HG03280 (cell line): Measurements from ENCODE around the gene MAPK12.
"Not testable (repeated sequence)": the region's sequence is repeated elsewhere in the genome, so short reads cannot be mapped to it uniquely, and the experiment has no call there.

Experiments
- ATAC-seq: cut with Tn5 transposase; IDR thresholded peaks from one replicate; pipeline ENCODE4 v1.9.1; 2021; ENCODE audit warnings: mild to moderate bottlenecking, moderate library complexity; ENCODE audit not compliant: unreplicated experiment

The MAPK12 gene

DNA sequence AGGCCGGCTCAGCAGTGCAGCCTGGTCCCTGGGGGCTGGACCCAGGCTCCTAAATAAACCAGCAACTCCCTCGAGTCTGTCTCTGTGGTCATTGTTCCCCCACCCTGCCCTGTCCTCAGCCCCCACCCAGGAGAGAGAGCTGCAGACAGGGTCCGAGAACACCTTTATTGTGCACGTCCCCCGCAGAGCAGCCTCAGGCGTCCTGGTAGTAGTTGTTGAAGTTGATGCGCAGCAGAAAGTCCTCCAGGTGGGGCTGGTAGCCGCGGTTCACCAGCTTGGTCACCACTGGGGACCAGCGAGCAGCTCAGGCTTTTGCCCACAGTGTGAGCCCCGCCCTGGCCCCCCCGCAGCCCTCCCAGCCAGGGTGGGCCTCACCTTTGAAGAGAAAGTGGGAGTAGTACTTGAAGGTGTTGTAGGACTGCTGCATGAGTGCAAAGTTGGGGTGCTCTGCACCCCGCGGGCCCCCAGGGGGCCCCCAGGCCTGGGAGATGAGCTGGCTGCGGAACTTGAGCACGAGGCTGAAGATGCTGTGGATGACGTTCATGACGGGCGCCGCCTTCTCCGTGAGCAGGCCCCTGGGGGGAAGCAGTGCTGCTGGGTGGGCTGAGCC is 43.8 kb downstream of the MAPK12 start:
- ATAC-seq, result no peak

DNA sequence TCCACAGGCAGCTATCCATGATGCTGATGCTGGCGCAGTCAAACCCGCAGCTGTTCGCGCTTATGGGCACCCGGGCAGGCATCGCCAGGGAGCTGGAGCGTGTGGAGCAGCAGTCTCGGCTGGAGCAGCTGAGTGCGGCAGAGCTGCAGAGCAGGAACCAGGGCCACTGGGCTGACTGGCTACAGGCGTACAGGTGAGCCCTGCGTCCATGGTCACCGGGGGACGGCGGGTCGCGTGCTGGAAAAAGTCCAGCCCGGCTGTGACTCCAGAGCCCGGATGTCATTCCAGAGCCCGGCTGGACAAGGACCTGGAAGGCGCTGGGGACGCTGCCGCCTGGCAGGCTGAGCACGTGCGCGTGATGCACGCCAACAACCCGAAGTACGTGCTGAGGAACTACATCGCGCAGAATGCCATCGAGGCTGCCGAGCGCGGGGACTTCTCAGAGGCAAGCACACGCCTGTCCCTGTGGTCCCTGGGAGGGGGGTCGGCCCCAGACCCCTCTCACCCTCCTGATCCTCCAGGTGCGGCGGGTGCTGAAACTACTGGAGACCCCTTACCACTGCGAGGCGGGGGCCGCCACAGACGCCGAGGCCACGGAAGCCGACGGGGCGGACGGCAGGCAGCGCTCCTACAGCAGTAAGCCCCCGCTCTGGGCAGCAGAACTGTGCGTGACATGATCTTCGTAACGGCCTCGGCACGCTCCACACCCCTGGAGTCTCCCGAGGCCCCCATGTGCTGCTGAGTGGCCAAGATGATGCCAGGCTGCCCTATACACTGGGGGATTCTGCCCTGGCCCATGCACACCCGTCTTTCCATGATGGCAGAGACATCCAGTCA is 44.6 kb downstream of the MAPK12 start:
- no peak for ATAC-seq

DNA sequence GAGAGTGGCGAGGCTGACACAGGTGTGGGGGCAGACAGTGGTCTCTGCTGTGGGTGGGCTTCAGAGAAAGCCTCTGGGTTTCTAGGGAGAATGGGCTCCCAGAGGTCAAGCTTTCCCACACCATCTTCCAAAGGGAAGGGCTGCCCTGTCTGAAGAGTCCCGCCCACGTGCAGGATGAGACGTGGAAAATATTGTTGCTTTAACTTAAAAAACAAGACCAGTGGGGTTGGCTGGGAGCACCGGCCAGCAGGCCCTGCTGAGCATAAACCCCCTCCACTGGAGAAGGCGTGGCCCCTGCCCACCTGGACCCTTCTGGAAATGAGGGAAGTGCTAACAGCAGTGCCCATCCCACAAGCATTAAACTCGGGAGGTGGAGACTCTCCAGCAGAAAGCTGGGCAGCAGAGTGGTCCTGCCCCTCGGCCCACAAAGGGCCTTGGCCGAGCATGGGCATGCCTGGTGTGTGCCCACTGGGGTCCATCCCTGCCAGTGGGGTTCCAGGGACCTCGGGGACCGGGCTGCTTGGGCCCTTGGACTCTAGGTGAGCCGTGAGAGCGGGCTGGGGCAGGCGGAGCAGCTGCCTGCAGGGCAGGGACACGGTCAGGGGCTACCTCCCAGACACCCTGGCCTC is 45.3 kb downstream of the MAPK12 start:
- ATAC-seq, result no peak

DNA sequence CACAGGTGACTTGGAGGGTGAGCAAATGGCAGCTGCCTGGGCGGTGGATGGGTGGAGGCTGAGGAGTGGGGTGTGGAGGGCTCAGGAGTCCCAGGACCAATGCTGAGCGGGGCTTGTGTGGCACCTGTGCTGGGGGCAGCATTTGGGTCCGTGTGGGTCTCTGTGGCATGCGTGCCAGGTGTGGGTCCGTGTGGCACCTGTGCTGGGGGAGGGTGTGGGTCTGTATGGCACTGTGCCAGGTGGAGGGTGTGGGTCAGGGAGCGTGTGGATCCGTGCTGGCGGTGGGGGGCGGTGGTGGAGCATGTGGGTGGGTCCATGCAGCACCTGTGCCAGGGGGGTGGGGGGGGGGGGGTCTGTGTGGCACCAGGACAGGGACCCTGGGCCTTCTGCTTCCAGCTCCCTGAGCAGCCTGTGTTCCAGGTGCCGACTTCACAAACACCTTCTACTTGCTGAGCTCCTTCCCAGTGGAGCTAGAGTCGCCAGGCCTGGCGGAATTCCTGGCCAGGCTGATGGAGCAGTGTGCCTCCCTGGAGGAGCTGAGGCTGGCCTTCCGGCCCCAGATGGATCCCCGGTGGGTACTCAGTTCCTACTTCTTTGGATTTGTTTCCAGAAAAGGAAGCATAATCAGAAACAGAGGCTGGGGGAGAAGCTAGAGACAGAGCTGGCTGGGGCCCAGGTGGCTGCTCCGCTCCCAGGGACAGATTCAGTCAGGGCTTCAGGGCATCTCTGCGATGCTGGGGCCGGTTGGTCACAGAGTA is 46.0 kb downstream of the MAPK12 start:
- ATAC-seq, result no peak

DNA sequence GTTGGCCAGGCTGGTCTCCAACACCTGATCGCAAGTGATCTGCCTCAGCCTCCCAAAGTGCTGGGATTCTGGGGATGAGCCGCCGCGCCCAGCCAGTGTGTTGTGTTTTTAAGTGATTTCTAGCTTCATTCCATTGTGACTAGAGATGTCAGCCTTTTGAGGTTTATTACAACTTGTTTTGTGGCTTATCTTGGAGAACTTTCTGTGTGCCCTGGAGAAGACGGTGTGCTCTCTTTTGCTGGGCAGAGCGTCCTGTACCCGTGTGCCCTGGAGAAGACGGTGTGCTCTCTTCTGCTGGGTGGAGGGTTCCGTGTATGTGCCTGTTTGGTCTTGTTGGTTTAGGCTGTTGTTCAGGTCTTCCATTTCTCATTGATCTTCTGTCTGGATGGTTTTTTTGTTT is 48.2 kb downstream of the MAPK12 start:
- ATAC-seq, result no peak

DNA sequence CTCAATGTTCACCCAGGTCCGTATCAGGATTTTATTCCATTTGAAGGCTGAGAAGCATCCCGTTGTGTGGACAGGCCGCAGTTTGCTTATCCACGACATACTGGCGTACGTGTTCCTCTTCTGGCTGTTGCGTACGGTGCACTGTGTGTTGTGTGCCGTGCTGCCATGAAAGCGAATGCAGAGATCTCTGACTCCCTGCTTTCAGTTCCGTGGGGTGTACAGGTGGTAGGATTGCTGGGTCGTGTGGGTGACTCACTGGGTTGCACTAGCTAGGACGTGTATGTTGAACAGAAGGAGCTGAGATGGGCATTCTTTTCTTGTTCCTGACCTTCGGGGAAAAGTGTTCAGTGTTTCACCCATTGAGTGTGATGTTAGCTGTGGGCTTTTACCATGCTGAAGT is 50.3 kb downstream of the MAPK12 start:
- ATAC-seq, result no peak

DNA sequence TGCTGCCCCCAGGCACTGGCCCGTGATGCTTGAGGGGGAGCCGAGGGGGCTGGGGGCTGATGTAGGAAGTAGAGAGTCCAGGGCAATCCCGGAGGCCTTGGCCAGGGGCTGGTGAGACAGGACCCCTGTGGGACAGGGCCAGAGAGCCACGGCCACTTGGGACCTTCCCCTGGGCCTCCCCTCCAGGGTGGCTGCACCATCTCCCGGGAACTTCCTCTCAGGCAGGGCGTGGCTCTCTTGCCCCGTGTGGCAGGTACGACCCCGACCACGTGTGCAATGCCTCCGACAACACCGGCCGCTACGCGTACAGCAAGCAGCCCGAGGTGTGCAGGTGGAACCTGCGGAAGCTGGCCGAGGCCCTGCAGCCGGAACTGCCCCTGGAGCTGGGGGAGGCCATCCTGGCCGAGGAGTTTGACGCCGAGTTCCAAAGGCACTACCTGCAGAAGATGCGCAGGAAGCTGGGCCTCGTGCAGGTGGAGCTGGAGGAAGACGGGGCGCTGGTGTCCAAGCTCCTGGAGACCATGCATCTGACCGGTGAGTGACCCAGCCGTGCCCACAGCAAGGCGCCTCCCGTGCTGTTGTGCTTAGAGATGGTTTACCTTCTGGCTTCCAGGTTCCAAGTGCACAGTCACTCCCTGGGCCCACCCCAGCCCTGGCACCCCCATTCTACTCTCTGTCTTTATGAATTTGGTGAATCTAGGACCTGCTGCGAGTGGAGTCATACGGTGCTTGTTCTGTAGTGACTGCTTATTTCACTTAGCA is 50.9 kb downstream of the MAPK12 start:
- ATAC-seq, result no peak

DNA sequence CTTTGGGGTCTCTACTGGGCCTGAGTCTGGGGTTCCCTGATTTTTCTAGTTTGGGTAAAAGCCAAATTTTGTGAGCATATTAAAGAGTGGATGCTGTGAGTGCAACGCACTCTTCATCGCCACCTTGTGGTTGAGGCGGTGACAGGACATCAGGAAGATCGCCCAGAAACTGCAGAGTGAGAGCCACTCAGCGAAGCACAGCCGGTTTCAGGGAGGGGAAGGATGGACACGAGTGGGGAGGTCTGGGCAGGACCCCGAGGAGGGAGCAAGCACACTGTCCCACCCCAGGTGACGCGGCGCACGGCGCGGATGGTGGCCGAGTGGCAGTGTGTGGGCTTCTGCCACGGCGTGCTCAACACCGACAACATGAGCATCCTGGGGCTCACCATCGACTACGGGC is 51.6 kb downstream of the MAPK12 start:
- no peak for ATAC-seq

DNA sequence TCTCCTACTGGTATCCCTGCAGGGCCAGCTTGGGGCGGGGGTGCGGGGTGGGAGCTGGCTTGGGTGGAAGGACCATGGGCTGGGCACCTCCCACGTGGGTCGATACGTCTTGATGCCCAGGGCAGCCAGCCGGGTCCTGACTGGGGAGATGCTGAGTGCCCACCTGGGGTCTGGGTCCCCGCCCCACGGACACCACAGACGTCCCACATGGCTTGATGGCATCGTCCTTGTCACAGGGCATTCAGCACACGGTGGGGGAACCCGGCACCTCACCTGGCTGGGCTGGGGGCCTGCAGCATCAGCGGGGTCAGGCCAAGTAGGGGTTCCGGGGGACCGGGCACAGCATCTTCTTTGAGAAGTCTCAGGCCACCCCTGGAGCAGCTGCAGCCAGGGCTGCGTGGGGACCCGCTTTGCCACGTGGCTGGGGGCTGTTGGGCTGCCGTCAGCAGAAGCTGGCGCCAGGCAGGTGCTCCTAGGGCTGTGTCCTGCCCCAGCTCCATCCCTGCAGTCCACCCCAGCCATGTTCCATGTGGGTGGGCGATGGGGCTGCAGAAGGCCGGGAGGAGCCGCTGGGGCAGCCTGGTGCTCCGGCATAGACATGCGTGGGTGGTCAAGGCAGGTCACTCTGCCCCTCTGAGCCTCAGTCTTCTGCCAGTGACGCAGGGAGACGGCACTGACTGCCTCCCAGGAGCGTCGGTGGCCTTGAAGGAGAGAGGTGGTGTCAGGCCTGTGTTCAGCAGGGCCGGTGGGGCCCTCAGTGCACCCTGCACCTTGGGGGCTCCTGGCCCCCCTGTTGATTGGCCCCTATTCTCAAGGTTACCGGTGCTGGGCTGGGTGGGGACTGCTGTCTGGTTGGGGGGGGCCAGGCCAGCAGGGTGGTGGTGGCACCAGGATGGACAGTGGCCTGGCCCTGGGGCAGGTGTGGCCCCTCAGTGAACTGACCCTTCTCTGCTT is 52.3 kb downstream of the MAPK12 start:
- ATAC-seq, result no peak

DNA sequence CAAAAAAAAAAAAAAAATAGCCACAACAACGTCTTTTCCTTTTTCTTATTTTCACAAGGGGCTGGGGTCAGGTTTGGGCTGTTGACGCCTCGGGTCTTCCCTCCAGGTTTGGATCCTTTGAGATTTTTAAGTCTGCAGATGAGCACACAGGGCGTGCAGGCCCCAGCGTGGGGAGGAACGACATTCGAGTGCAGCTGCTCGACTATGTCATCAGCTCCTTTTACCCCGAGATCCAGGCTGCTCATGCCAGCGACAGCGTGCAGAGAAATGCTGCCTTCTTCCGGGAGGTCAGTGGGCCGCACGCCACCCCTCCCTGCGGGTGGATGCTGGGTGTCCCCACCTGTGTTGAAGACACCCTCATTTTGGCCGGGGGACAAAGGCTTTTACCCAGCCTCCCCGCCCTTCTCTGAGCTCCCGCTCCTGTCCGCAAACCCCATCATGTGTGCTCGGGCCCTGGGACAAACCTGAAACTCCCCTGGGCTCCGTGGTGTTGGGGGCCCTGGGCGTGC is 53.0 kb downstream of the MAPK12 start:
- no peak for ATAC-seq

DNA sequence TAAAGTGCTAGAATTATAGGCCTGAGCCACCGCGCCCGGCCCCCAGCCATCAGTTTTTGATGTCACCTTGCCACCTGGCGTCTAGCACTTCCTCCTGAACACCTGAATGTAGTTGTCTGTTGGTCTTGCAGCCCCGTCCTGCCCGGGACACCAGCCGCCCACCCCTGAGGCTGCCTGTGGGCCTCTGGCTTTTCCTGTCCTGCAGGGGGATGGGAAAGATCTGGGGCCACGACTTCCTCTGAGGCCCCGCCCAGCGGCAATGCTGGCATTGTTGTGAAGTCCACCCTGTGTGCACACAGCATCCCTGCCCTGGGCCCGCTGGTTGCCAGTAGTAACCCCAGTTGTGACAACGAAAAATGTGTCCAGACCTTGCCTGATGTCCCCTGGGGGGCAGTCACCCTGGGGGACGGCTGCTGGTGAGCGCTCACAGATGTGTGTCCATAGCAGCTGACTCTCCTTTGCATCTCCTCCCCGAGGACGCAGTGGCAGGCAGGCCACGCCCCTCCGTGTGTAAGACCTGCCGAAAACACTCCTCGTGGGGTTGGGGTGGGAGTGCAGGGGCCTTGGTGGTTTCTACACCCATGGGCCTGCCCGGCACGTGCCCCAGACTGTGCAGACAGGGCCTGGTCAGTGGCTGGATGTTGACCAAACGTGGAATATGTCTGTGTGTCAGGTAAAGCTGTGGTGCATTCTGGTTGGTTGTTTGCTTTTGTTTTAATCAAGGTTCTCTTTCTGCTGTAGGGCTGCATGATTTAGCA is 53.9 kb downstream of the MAPK12 start:
- no peak for ATAC-seq

DNA sequence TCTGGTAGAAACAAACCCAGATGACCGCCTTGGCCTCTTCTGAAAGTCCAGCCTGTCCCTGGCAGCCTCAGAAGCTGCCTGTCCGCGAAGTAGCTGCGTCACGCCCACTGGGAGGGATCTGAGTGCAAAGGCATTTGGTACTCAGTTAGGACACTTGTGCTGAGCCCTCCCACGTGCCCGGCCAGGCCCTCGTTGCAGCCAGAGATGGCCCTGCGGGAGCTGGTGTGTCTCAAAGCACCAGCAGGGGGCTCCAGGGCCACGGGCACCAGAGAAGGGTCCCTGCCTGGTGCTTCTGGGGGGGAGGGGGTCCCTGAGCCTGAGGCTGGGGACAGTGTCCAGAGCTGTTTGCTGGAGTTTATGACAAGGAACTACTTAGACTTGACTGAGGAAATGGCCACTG is 54.9 kb downstream of the MAPK12 start:
- no peak for ATAC-seq

DNA sequence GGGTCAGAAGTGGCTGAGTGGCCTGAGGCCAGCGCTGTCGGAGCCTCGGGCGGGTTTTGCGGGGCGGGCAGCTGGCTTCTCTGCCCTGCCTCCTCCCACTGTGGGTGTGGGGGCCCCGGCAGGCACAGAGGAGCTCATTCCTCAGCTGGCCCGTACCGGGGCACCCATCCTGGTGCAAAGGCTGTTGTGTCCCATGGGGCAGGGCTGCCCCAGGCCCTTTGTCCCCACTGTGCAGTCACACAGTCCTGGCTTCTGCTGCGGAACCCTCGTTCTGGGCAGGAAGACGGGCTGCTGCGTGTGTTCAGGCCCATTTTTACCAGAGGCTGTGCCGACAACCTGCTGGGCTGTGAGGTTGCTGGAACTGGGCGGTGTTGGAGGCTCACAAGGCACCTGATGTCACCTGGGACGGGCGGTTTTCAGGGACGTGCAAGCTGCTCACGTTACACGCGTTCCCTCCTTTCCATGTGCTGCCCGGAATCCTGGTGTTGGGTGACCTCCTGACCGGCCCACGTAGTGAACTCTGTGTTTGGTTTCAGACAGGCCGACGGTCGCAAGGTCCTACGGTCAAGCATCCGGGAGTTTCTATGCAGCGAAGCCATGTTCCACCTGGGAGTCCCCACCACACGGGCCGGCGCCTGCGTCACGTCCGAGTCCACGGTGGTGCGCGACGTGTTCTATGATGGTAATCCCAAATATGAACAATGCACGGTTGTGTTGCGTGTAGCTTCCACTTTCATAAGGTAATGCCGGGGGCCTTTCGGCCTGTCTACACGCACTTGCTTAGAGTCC is 55.5 kb downstream of the MAPK12 start:
- no peak for ATAC-seq

DNA sequence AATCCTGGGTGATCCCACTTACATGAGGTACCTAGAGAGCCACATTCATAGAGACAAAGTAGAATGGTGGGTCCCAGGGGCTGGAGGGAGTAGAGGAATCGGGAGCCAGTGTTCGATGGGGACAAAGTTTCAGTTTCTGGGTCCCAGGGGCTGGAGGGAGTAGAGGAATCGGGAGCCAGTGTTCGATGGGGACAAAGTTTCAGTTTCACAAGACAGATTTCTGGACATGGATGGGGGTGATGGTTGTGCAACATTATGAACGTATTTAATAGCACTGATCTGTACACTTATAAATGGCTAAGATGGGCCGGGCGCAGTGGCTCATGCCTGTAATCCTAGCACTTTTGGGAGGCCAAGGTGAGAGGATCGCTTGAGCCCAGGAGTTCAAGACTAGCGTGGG is 56.5 kb downstream of the MAPK12 start:
- ATAC-seq, result not testable (repeated sequence)

DNA sequence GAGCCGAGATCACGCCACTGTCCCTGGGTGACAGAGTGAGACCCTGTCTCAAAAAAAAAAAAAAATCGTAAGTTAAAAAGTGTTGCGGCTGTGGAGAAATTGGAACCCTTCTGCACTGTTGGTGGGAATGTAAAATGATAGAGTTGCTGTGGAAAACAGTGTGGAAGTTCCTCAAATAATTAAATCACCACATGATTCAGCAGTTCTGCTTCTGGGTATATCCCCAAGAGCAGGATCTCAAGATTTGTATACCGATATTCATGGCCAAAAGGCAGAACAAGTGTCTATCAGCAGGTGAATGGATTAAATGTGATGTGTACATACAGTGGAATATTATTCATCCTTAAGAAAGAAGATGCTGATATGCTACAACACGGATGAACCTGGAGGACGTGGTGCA is 56.9 kb downstream of the MAPK12 start:
- ATAC-seq, result no peak

DNA sequence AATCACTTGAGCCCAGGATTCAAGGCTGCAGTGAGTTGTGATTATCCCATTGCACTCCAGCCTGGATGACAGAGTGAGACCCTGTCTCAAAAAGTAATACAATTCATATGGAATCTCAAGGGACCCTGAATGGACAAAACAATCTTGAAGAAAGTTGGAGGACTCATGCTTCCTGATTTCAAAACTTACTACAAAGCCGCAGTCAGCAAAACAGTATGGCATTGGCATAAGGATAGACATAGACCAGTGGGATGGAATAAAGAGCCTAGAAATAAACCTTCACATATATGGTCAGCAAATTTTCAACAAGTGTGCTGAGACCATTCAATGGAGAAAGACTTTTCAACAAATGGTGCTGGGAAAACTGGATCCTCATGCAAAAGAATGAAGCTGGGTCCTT is 58.2 kb downstream of the MAPK12 start:
- ATAC-seq, result no peak
